ENCODE results near the gene TACC3.

DNA sequence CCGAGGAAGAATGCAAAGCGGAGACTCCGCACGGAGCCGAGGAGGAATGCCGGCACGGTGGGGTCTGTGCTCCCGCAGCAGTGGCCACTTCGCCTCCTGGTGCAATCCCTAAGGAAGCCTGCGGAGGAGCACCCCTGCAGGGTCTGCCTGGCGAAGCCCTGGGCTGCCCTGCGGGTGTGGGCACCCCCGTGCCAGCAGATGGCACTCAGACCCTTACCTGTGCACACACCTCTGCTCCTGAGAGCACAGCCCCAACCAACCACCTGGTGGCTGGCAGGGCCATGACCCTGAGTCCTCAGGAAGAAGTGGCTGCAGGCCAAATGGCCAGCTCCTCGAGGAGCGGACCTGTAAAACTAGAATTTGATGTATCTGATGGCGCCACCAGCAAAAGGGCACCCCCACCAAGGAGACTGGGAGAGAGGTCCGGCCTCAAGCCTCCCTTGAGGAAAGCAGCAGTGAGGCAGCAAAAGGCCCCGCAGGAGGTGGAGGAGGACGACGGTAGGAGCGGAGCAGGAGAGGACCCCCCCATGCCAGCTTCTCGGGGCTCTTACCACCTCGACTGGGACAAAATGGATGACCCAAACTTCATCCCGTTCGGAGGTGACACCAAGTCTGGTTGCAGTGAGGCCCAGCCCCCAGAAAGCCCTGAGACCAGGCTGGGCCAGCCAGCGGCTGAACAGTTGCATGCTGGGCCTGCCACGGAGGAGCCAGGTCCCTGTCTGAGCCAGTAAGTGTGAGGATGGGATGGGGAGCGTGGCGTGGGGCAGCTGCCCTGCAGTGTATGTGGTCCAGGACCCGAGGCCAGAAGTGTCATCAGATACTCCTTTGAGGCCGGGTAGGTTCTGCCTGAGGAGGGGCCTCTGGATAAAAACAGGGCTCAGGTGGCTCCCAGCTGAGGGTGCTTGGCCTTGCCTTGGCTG is 7.0 kb downstream of the TACC3 start:
- TF ChIP-seq, protein P1, sequence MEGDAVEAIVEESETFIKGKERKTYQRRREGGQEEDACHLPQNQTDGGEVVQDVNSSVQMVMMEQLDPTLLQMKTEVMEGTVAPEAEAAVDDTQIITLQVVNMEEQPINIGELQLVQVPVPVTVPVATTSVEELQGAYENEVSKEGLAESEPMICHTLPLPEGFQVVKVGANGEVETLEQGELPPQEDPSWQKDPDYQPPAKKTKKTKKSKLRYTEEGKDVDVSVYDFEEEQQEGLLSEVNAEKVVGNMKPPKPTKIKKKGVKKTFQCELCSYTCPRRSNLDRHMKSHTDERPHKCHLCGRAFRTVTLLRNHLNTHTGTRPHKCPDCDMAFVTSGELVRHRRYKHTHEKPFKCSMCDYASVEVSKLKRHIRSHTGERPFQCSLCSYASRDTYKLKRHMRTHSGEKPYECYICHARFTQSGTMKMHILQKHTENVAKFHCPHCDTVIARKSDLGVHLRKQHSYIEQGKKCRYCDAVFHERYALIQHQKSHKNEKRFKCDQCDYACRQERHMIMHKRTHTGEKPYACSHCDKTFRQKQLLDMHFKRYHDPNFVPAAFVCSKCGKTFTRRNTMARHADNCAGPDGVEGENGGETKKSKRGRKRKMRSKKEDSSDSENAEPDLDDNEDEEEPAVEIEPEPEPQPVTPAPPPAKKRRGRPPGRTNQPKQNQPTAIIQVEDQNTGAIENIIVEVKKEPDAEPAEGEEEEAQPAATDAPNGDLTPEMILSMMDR (IDR thresholded peaks at IDR 0.05), result no peak
- TF ChIP-seq POLR2A (IDR thresholded peaks at IDR 0.05), result no peak

Measured in Peyer's patch (tissue), 4 donors.